GM10266 (cell line): ENCODE measurements around the gene ADAM23.

Source experiments
- DNase-seq: peaks from one replicate; pipeline ENCODE4 v3.0.0; 2012; ENCODE audit errors: extremely low spot score
- CTCF ChIP-seq: IDR thresholded peaks from 2 replicates; pipeline ENCODE4 v1.5.1; 2012; ENCODE audit warnings: mild to moderate bottlenecking, low read depth; ENCODE audit not compliant: control insufficient read depth, insufficient read depth; ENCODE audit errors: missing control alignments

The ADAM23 gene

GRCh38 chr2:206611736-206612135 is 168.4 kb downstream of the ADAM23 start:
- DNase-seq: no peak
- TF ChIP-seq CTCF: no peak

GRCh38 chr2:206614811-206615210 is 171.5 kb downstream of the ADAM23 start:
- no peak for DNase-seq
- no peak for TF ChIP-seq CTCF

- no peak for TF ChIP-seq CTCF
- DNase-seq: no peak
Observed at GRCh38 chr2:206615417-206616089, 172.2 kb downstream of the ADAM23 start.

GRCh38 chr2:206616151-206616550 is 172.8 kb downstream of the ADAM23 start:
- TF ChIP-seq CTCF: no peak
- DNase-seq: no peak

DNA sequence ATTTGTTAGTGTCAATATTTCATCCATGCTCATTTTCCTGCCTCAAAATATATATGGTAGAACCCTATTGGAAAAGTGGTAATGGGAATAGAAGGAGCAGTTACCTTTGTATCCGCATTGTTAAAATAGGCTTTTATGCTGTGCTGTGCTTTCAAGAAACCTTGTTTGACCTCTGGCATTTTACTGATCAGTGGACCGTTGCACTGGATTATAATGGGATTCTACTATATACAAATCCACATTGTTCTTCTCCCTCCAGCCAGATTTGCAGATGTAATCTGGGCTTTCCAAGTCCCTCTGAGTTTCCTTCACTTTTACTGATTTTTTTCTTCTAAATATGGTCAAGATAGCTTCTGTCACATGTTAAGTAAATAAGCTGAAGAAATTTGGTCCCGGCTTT is 175.7 kb downstream of the ADAM23 start:
- DNase-seq: no peak
- TF ChIP-seq CTCF: no peak

- TF ChIP-seq CTCF: no peak
- DNase-seq: no peak
Observed at GRCh38 chr2:206626108-206626507, 182.8 kb downstream of the ADAM23 start.

- DNase-seq: no peak
- no peak for TF ChIP-seq CTCF
Observed at GRCh38 chr2:206627632-206628031, 184.3 kb downstream of the ADAM23 start.
